ACHN (cell line): Measurements from ENCODE around the gene IL17RC.

Experiments used
- DNase-seq: peaks from one replicate; pipeline ENCODE4 v3.0.0-alpha.2; 2015
- in situ Hi-C: cut with HindIII; loops from 2 replicates; pipeline ENCODE4 v1.10.0; 2017; ENCODE audit warnings: low sequenced_read_pairs, low pct_ligation_motif_present, low pct_unique_long_range_greater_than_20kb

The IL17RC gene

DNA sequence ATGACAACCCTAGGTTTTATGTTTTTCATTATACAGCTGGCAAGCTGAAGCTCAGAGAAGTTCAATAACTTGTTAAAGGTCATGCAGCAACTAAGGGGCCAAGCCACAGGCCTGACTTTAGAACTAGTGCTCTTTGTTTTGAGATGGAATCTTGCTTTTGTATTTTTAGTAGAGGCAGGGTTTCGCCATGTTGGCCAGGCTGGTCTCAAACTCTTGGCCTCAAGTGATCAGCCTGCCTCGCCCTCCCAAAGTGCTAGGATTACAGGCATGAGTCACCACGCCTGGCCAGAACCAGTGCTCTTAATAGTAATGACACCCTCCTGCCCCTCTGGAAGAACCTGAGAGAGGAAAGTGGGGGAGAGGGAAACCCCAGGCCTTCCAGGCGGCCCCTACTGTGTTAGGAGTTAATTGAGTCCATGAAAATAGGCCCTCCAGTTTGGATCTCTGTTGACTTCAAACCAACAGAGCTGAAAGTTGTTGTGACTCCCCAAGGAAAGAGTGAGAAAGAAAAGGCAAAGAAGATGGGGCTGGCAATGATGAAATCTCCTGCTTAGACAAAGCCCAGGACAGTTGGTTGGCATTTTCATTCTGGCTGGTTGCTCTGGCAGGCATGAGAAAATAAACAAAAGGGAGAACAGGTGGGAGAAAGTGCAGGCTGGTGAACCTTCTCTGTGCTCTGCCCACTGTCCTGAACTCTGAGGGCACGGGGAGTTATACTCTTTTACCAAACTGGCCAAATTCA is 38.9 kb downstream of the IL17RC start:
- DNase-seq: no peak
- in situ Hi-C loops: no loop called here

DNA sequence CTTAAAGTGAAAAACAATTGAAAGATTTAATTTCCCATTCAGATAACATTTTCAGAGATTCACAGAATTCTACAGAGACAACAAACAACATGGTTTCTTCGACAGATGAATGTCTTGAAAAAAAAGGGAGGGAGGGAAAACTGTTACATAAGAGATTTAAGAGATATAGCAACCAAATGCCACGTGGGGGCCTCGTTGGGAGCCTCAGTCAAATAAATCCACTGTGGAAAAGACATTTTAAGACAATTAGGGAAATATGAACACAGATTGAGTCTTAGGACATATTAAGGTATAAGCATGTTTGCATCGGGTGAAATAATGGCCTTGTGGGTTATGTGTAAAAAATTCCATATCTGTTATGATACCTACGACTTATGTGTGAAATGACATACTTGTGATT is 40.3 kb downstream of the IL17RC start:
- DNase-seq: no peak
- in situ Hi-C loops: no loop called here

DNA sequence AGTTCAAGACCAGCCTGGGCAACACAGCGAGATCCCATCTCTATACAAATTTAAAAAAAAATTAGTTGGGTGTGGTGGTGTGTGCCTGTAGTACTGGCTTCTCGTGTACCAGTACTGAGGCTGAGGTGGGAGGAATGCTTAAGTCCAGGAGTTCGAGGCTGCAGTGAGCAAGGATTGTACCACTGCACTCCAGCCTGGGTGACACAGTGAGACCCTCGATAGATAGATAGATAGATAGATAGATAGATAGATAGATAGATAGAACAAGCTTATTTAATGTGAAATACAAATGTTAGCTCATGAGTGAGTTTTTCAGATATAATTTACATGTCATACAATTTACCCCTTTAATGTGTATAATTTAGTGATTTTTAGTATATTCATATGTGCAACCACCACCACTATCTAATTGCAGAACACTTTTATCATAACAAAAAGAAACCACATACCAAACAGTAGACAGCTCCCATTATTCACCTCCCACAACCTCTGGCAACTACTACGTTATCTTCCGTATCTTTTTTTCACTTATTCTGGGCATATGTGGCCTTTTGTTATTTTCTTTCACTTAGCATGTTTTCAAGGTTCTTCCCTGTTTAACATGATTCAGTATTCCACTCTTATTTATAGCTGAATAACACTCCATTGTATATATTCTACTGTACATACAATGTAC is 48.4 kb downstream of the IL17RC start:
- in situ Hi-C loops: no loop called here

DNA sequence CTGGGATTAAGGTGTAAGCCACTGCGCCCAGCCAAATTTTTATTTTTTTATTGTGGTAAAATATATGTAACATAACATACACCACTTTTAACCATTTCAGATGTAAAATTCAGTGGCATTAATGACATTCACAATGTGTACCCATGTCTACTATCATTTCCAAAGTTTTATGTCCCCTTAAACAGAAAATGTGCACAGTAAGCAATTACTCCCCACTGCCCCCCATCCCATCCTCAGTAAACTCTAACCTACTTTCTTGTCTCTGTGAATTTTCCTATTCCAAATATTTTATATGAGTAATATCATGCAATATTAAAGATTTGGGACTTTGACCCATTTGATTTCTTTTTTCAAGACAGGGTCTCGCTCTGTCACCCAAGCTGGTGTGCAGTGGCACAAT is 49.9 kb downstream of the IL17RC start:
- in situ Hi-C loops: no loop called here
- DNase-seq: no peak

More for the DNA sequence above, 48.4 kb downstream of the IL17RC start:
- no peak for DNase-seq

DNA sequence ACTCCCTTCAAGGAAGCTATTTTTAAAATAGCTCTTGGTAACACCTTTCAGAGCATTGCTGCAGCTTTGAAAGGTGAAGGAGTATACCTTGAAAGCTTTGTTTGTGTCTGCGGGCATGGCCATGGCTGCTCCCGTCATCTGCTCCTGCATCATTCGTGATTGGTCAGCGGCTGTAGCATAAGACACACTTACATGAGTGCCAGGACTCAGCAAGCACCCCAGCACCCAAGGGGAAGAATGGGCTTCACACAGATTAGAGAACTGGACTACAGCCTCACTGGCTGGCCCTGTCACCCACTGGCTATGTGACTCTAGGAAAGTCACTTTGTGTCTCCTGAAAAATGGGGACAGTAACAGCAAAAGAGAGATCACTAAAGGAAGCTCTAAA is 52.7 kb downstream of the IL17RC start:
- in situ Hi-C loops: no loop called here
- no peak for DNase-seq

DNA sequence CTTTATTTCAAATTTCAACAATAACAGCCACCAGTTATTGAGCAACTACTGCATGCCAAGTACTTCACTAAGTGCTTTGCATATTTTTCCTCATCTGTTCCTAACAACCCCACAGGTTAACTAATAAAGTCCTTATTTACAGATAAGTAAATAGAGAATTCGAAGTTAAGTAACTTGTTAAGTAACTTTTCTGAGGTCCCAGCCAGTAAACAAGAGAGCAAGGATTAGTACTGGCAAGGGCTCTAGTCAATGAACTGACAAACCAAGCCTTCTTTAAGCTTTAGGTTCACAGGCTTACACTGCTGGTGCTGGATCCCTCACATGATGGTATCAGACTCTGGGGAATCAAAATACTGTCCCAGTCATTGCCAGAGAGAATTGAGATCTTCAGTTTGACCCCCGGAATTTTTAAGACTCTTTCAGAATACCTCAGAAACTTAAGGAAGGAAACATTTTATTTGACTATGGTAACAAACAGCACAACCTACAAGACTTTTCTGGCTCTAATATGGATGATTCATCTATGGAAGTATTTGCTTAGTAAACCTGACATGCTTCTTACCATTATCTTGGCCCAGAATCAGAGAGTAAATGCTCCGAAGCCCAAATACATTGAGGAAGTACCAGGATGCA is 53.2 kb downstream of the IL17RC start:
- DNase-seq: no peak
- in situ Hi-C loops: no loop called here

DNA sequence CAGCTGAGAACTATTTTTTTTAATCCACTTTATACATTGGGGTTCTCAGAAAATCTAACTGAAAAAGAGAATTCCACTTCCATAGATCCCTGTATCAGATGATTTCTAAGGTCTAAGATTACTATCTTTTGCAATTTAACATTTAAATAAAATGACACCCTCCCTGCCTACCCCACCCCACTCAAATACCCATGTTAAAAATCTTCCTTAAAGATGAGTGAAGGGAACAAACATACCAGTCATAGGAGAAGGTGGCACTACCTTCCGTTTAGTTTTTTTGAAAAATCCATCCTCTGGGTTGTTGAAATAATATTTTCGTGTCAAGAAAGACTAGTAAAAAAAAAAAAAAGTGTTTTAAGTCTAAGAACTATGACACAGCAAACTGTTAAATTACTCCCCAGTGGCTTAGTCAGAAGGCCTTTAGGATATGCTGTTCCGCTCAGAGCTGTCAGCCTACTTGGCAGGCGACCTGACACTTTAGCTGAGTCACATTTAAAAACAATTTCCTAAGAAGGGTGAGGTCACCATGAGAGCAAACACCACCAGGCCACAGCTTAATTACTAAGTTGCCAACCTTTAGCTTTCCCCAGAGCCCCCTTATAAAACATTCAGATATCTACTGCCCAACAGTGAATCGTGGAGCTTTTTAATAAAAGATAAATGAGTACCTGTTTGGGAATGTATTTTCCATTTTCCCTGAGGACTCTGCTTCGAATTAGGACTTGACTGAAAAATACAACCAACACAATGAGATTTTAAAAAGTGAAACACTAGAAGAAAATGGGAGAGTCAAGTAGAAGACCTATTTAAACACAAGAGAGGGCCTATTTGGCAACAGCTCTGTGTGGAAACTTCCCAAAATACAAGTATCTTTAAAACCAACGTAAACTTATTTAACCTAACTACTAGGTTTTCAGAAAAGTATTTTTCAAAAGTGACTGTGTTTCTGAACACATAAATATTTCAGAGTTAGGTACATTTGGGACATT is 60.1 kb downstream of the IL17RC start:
- in situ Hi-C loops: no loop called here

DNA sequence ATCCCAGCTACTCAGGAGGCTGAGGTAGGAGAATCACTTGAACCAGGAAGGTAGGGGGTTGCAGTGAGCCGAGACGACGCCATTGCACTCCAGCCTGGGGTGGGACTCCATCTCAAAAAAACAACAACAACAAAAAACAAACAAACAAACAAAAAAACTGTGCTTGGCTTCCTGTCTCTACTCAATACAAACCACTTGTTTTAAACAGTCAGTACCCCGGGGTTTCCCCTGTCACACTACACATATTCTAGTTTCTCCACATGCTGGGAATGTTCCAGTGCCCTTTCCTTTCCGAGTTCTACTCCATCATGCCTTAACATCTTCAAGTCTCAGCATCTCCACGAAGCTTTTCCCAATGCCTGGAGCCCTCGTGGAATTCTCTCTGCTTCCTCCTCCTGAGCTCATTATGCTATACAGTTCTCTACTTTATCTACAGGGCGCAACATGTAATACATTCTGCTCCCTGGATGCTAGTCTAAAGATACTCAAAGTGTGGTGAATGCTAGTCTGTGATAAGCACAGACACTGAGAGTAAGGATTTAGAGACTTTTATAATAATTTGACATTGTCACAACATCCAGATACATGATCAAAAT is 61.9 kb downstream of the IL17RC start:
- in situ Hi-C loops: no loop called here
- DNase-seq: no peak

More for the DNA sequence above, 60.1 kb downstream of the IL17RC start:
- DNase-seq: peak; percentile 88

DNA sequence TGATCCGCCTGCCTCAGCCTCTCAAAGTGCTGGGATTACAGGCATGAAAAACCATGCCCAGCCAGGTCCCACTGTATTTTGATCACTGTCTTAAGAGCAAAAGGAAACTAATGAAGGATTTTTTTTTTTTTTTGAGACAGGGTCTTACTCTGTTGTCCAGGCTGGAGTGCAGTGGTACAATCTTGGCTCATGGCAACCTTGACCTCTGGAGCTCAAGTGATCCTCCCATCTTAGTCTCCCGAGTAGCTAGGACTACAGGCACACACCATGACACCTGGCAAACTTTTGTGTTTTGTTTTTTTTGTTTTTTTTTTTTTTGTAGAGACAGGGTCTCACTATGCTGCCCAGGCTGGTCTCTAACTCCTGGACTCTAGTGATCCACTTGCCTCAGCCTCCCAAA is 63.4 kb downstream of the IL17RC start:
- in situ Hi-C loops: no loop called here
- DNase-seq: no peak
